Measurements from ENCODE around the gene HOXA6. TPM values are rescaled to one million over a fixed set of nuclear protein-coding genes. Genes with fewer than 3 reads are reported as not detected.
A peak's percentile ranks its signal among the peaks of the same experiment; 100 is the strongest.

Gene HOXA6
- total RNA-seq, 1 experiment from 2014 or later, result 3.3 TPM

DNA sequence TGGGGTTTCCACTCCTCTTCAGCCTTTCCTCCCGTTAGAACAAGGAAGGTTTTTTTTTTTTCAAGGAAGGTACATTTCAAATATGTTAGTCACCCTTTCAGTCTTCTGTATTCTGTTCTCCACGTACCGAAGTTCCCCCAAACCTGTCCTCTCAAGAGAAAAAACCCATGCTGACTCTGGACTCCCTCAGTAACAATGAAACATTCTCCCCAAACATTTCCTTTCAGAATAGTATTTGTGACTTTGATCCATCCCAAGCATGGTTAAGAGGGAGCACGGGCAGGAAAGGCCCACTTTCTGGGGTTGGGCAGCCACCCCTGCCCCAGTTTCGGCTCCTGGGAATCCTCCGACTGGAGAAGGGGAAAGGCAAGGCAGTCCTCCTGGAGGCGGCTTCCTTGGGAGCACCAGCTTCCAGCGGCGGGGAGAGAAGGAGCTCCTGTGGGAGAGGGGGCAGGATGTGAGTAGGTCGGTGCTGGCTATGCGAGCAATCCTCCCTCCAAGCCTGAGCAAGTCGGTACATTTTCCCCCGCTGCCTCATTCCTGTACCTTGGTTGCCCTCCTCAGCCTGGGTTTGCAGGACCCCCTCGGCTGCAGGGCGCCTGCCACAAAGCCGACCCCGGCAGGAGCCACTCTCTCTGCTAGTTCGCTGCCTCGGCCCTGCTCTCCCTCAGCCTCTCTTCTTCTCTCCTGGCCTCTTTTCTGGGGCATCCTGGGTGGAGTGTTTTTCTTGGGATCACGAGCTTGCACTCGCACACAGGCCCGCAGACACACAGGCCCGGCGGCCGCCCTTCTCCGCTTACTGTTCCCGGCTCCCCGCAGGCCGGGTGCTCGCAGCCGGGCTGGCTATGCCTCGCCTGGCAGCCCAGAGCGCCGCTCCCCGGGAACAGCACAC lies 49.6 kb downstream of the HOXA6 start:
- BruUV-seq (replicated peaks), result TSS peak; percentile 76
- Histone ChIP-seq H3K36me3 (ENCODE audit: control insufficient read depth, insufficient read depth, low read length) (peaks cover 9% of the 10 kb centered on the region; the same call in 1 of the 2 replicates), H3K4me3 (ENCODE audit: low read depth in 2 of 2, low read length in 2 of 2) (peak overlapping the region; percentile 85 to 93), H3K4me1 (ENCODE audit: control insufficient read depth, insufficient read depth, low read length) (peaks cover 55% of the 10 kb centered on the region), H3K9me3 (ENCODE audit: control insufficient read depth, insufficient read depth, low read depth, low read length) (no peaks in the 10 kb centered on the region), H3K27ac (ENCODE audit: low read length) (peak overlapping the region; percentile 99), H3K27me3 (ENCODE audit: control insufficient read depth, insufficient read depth, low read length) (no peaks in the 10 kb centered on the region)
- TF ChIP-seq POLR2AphosphoS5 (IDR thresholded peaks at IDR 0.05; ENCODE audit: low read depth, low read length) (peak; percentile 36; the same call in 1 of the 2 replicates), SIN3A (IDR thresholded peaks at IDR 0.05; ENCODE audit: borderline replicate concordance, insufficient read depth, low read depth, low read length) (0 out of 2 replicates have a peak, but pooled peaks have one; percentile 42), TCF7L2 (IDR thresholded peaks at IDR 0.05; ENCODE audit: low read depth, low read length) (peak; percentile 18; the same call in 1 of the 2 replicates), REST (IDR thresholded peaks at IDR 0.05; ENCODE audit: insufficient read depth in 1 of 2, low read depth in 2 of 2, low read length in 1 of 2) (no peak)
- TF ChIP-seq, protein P1, sequence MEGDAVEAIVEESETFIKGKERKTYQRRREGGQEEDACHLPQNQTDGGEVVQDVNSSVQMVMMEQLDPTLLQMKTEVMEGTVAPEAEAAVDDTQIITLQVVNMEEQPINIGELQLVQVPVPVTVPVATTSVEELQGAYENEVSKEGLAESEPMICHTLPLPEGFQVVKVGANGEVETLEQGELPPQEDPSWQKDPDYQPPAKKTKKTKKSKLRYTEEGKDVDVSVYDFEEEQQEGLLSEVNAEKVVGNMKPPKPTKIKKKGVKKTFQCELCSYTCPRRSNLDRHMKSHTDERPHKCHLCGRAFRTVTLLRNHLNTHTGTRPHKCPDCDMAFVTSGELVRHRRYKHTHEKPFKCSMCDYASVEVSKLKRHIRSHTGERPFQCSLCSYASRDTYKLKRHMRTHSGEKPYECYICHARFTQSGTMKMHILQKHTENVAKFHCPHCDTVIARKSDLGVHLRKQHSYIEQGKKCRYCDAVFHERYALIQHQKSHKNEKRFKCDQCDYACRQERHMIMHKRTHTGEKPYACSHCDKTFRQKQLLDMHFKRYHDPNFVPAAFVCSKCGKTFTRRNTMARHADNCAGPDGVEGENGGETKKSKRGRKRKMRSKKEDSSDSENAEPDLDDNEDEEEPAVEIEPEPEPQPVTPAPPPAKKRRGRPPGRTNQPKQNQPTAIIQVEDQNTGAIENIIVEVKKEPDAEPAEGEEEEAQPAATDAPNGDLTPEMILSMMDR (IDR thresholded peaks at IDR 0.05), result no peak; the same call in 1 of the 2 replicates
- in situ Hi-C loops (cut with HindIII; ENCODE audit: low pct_unique_long_range_greater_than_20kb, low sequenced_read_pairs) (no loop called here), intact Hi-C loops (cut with micrococcal nuclease; ENCODE audit: unreplicated experiment) (loop anchor here (2.0 to 10.0 kb wide), 2 partner anchors 63 to 233 kb away; partner anchors contain the start of gene SKAP2)
- ChIA-PET CTCF (interaction anchor here (0.6 to 1.4 kb wide), 3 partner anchors 11 to 237 kb away, joined by 3 to 5 read pairs (median 5); no protein-coding TSS in a partner anchor), POLR2A (interaction anchor here (0.6 to 4.0 kb wide), 8 partner anchors 17 to 641 kb away, joined by 3 to 21 read pairs (median 4); no protein-coding TSS in a partner anchor)
- DNase-seq (ENCODE audit: low read depth, low spot score), result no peak
- ATAC-seq, result peak; percentile 49

- Histone ChIP-seq H3K36me3 (ENCODE audit: control insufficient read depth, insufficient read depth, low read length) (peaks cover 9% of the 10 kb centered on the region; the same call in 1 of the 2 replicates), H3K9me3 (ENCODE audit: control insufficient read depth, insufficient read depth, low read depth, low read length) (no peaks in the 10 kb centered on the region), H3K27ac (ENCODE audit: low read length) (peak overlapping the region; percentile 99), H3K27me3 (ENCODE audit: control insufficient read depth, insufficient read depth, low read length) (no peaks in the 10 kb centered on the region), H3K4me1 (ENCODE audit: control insufficient read depth, insufficient read depth, low read length) (peaks cover 58% of the 10 kb centered on the region), H3K4me3 (ENCODE audit: low read depth in 2 of 2, low read length in 2 of 2) (peak overlapping the region; percentile 85 to 93)
- in situ Hi-C loops (cut with HindIII; ENCODE audit: low pct_unique_long_range_greater_than_20kb, low sequenced_read_pairs) (no loop called here), intact Hi-C loops (cut with micrococcal nuclease; ENCODE audit: unreplicated experiment) (loop anchor here (2.0 to 10.0 kb wide), 2 partner anchors 62 to 232 kb away; partner anchors contain the start of gene SKAP2)
- ATAC-seq (peak; percentile 33), DNase-seq (ENCODE audit: low read depth, low spot score) (no peak)
- ChIA-PET CTCF (interaction anchor here (0.5 to 1.1 kb wide), 3 partner anchors 60 to 240 kb away, joined by 3 to 6 read pairs (median 3); no protein-coding TSS in a partner anchor), POLR2A (interaction anchor here (0.6 to 4.0 kb wide), 5 partner anchors 14 to 239 kb away, joined by 3 to 21 read pairs (median 8); no protein-coding TSS in a partner anchor)
- no TSS peak for BruUV-seq (replicated peaks)
- TF ChIP-seq POLR2AphosphoS5 (IDR thresholded peaks at IDR 0.05; ENCODE audit: low read depth, low read length), result peak; percentile 54
- peak in 1 of 2 experiments; percentile 13; a peak in 1 of 4 replicates for TF ChIP-seq REST (IDR thresholded peaks at IDR 0.05; ENCODE audit: insufficient read depth in 1 of 2, low read depth in 2 of 2, low read length in 1 of 2)
- TF ChIP-seq SIN3A (IDR thresholded peaks at IDR 0.05; ENCODE audit: borderline replicate concordance, insufficient read depth, low read depth, low read length), result peak; percentile 56
- TF ChIP-seq, protein P1 (IDR thresholded peaks at IDR 0.05), result no peak
These were observed 50.6 kb downstream of the HOXA6 start for GRCh38 chr7:27096768-27097514.

All from Panc1 (cell line).